Measurements from ENCODE around the gene CHD5.

DNA sequence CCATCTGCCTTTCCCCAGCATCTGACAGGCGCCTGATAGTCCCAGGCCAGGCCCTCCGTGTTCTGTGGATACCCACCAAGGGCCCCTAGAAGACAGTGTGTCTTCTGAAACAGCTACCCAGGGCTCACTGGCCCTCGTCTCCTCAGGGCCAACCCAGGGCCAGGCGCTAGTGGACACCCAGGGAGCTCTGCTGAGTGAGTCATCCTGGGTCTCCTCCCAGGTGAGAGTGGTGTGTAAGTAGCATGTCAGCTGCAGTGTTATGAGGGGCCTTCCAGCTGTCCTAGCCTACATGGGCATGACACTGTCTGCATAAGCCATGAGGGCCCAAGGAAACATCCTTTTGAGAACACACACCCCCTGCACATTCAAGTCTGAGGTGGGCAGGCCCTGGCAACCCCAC, 36.7 kb downstream of the CHD5 start:
- no peak for TF ChIP-seq POLR2A (IDR thresholded peaks at IDR 0.05; ENCODE audit: borderline replicate concordance, extremely low read depth, insufficient read depth, insufficient read length)
- no peak for TF ChIP-seq CTCF (IDR thresholded peaks at IDR 0.05 in 2 of 3, conservative IDR thresholded peaks at IDR 0.05 in 1 of 3; ENCODE audit: borderline replicate concordance in 1 of 3, insufficient read depth in 1 of 3, low read depth in 2 of 3, low read length in 2 of 3)
- no peak for TF ChIP-seq ZBTB33 (IDR thresholded peaks at IDR 0.05; ENCODE audit: extremely low read depth, insufficient replicate concordance, low read length)
- TF ChIP-seq REST (IDR thresholded peaks at IDR 0.05; ENCODE audit: low read depth): no peak
- no peak for TF ChIP-seq FOSL1 (IDR thresholded peaks at IDR 0.05; ENCODE audit: low read depth)
- TF ChIP-seq POLR2AphosphoS5 (IDR thresholded peaks at IDR 0.05; ENCODE audit: low read depth, low read length): no peak
- TF ChIP-seq ATF3 (IDR thresholded peaks at IDR 0.05): no peak
- TF ChIP-seq YY1 (IDR thresholded peaks at IDR 0.05; ENCODE audit: extremely low read depth, insufficient replicate concordance, low read depth, low read length): no peak
- no peak for TF ChIP-seq EZH2phosphoT487 (IDR thresholded peaks at IDR 0.05; ENCODE audit: borderline replicate concordance)
- no peak for TF ChIP-seq CBX3 (IDR thresholded peaks at IDR 0.05; ENCODE audit: low read depth)
- TF ChIP-seq EZH2 (IDR thresholded peaks at IDR 0.05): no peak
- no peak for TF ChIP-seq RAD21 (IDR thresholded peaks at IDR 0.05; ENCODE audit: low read depth)
- TF ChIP-seq SP1 (IDR thresholded peaks at IDR 0.05; ENCODE audit: low read depth): no peak
- TF ChIP-seq MAX (IDR thresholded peaks at IDR 0.05): no peak
